Measurements from ENCODE around the gene BTNL3.

GRCh38 chr5:181050016-181050415 is 61.4 kb downstream of the BTNL3 start:
- no peak for TF ChIP-seq CTCF (IDR thresholded peaks at IDR 0.05; ENCODE audit: low read depth, low read length, poor library complexity, severe bottlenecking)
- TF ChIP-seq EZH2phosphoT487 (IDR thresholded peaks at IDR 0.05; ENCODE audit: borderline replicate concordance, low read length), result no peak

Measured in DOHH2 (cell line).